ENCODE results near the gene RASGEF1C.

RASGEF1C gene

DNA sequence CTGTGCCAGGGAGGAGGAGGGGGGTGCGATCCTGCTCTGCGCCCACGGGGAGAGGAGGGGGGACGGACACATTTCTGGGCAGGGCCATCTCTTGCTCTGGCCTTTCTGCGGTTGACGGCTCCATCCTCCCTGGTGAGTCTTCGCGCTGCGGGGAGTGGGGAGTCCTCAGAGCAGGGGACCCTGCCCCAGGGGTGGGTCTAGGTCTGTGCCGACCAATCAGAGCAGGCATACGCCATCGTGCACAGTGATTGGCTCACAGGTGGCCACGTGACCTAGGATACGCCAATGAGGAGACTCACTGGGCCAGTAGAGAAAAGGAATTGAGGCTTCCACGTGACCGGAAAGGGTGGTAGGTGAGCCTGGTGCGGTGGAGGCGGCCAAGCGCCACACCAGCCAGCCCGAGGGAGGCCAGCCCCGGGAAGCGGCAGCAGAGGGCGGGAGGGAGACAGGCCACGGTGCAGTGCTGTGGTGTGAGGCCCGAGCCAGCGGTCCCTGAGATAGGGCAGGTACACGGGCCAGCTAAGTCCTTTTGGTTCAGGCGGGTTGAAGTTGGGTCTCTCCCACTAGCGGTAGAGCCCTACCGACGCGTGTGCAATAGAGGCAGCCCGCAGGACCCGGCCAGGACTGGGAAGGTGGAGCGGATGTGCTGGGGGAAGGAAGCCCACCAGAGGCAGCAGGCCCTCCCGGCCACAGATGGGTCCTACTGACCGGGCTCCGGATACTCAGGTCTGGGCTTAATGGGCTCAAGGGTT, 72.2 kb downstream of the RASGEF1C start:
- no peak overlapping the region for H3K4me3 ChIP-seq (replicated peaks in 1 of 2; ENCODE audit: low read depth in 2 of 2, low read length in 2 of 2)
- TF ChIP-seq CTCF (IDR thresholded peaks at IDR 0.05; ENCODE audit: low read depth, low read length), result no peak
- no peak for DNase-seq (ENCODE audit: low read depth in 2 of 2)

DNA sequence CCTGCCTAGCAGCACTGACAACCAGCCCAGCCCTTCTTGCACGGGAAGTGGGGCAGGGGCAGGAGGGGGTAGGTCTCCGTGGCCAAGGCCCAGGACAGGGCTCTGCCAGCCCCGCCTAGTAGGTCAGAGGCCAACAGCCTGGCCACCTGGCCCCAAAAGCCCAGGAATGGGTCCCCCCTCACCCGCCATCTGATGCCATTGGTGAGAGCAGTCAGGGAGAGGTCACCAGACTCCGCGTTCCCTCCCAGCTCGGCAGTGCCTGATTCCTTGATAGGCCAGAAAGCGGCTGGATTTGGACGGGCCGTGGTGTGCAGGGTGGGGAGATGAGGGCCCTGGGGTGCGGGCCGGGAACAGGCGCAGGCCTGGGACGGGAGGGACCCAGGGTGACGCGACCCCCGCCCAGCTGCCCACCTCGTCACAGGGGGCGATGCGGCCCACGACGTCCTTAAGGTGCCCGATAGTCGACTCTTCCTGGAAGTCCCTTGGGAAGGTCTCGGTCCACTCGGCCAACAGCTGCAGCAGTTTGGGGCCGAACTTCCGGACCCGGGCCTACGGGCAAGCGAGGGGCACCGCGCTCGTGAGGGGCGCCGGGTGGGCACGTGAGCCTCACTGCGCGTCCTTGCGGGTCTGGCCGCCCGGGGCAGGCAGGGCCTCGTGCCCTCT, 72.9 kb downstream of the RASGEF1C start:
- TF ChIP-seq CTCF (IDR thresholded peaks at IDR 0.05; ENCODE audit: low read depth, low read length), result no peak
- no peak overlapping the region for H3K4me3 ChIP-seq (replicated peaks in 1 of 2; ENCODE audit: low read depth in 2 of 2, low read length in 2 of 2)
- DNase-seq (ENCODE audit: low read depth in 2 of 2), result no peak

DNA sequence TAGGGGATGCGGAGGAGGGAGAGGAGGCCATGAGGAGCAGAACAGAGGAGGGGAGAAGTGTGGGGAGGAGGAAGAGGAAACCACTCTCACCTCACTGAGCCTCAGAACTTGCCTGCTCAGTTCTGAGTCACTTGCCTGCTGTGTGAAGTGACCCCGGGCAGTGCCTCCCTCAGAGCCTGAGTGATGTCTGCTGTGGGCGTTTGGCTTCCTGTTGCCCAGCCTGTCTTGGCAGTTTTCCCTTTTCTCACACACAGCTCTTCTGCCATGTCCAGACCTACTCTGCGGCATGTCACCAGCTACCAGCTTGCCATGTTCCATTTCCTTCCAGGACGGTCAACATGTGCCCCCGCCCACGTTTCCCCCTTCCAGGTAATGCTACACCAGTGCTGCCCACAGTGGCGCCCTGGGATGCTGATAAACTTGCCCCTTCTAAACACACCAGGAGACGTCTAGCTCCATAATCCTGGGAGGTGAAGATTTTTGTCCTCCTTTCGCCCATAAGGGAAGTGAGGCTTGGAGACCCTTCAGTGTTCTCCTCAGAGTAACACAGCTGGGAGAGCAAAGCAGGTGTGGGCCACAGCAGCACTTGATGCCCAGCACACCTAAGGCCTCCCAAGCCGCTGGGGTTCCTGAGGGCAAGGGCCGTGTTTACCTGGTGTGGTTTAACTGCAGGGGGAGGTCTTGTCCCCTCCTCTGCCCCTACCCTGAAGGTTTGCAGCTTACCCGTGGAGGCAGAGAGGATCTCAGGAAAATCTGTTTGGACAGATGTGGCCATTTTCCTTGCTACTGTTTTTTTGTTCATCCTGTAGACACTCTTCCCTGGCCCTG, 73.7 kb downstream of the RASGEF1C start:
- peak; percentile 66 to 80 for DNase-seq (ENCODE audit: low read depth in 2 of 2)

GRCh38 chr5:180133971-180134508, 75.0 kb downstream of the RASGEF1C start:
- TF ChIP-seq CTCF (IDR thresholded peaks at IDR 0.05; ENCODE audit: low read depth, low read length), result no peak
- H3K4me3 ChIP-seq (replicated peaks in 1 of 2; ENCODE audit: low read depth in 2 of 2, low read length in 2 of 2), result no peak overlapping the region
- no peak for DNase-seq (ENCODE audit: low read depth in 2 of 2)

More for the DNA sequence above, 73.7 kb downstream of the RASGEF1C start:
- H3K4me3 ChIP-seq (replicated peaks in 1 of 2; ENCODE audit: low read depth in 2 of 2, low read length in 2 of 2), result no peak overlapping the region
- TF ChIP-seq CTCF (IDR thresholded peaks at IDR 0.05; ENCODE audit: low read depth, low read length), result no peak

GRCh38 chr5:180133551-180133950, 75.5 kb downstream of the RASGEF1C start:
- TF ChIP-seq CTCF (IDR thresholded peaks at IDR 0.05; ENCODE audit: low read depth, low read length), result no peak
- no peak overlapping the region for H3K4me3 ChIP-seq (replicated peaks in 1 of 2; ENCODE audit: low read depth in 2 of 2, low read length in 2 of 2)
- no peak for DNase-seq (ENCODE audit: low read depth in 2 of 2)

- H3K4me3 ChIP-seq (replicated peaks in 1 of 2; ENCODE audit: low read depth in 2 of 2, low read length in 2 of 2), result no peak overlapping the region
- TF ChIP-seq CTCF (IDR thresholded peaks at IDR 0.05; ENCODE audit: low read depth, low read length), result no peak
- no peak for DNase-seq (ENCODE audit: low read depth in 2 of 2)
Observed at GRCh38 chr5:180133060-180133459, 76.0 kb downstream of the RASGEF1C start.

Measured in cardiac fibroblast (primary cell).